HepG2 (cell line): ENCODE results near the gene THRB. TPM values are rescaled to one million over a fixed set of nuclear protein-coding genes. Genes with fewer than 3 reads are reported as not detected.

Source experiments
- ARID3A ChIP-seq: IDR thresholded peaks from 2 replicates; pipeline ENCODE4 v1.6.1; 2012; ENCODE audit warnings: low read depth, low read length, improper control_type of control experiment
- ATF1 ChIP-seq: IDR thresholded peaks from 2 replicates; pipeline ENCODE4 v1.6.1; 2016; ENCODE audit warnings: mild to moderate bottlenecking, control low read depth
- KMT2A ChIP-seq: sonication (generic); formaldehyde crosslinking; IDR thresholded peaks from 2 replicates; pipeline ENCODE4 v1.4.0; 2020; ENCODE audit warnings: missing genetic modification reagents
- MED8 ChIP-seq: sonication (generic); formaldehyde crosslinking; IDR thresholded peaks from 2 replicates; pipeline ENCODE4 v1.8.1; 2023; ENCODE audit warnings: mild to moderate bottlenecking, missing genetic modification reagents; ENCODE audit not compliant: insufficient replicate concordance
- REST ChIP-seq, 2 experiments: IDR thresholded peaks; 2 replicates each; pipeline ENCODE4 v1.6.1; 2011 to 2012; ENCODE audit warnings: low read length in 2 of 2, borderline replicate concordance in 1 of 2, low read depth in 1 of 2, mild to moderate bottlenecking in 1 of 2, moderate library complexity in 1 of 2
- SIX1 ChIP-seq: sonication (generic); formaldehyde crosslinking; IDR thresholded peaks from 2 replicates; pipeline ENCODE4 v1.4.0; 2020; ENCODE audit warnings: missing genetic modification reagents, borderline replicate concordance
- XRCC5 ChIP-seq: fragments of 200-400 bp; formaldehyde crosslinking; optimal IDR thresholded peaks from 2 replicates; pipeline ENCODE3; 2017; ENCODE audit warnings: mild to moderate bottlenecking, low read length
- YY1 ChIP-seq: IDR thresholded peaks from 2 replicates; pipeline ENCODE4 v1.6.1; 2011; ENCODE audit warnings: low read length, low read depth, moderate library complexity, mild to moderate bottlenecking; ENCODE audit not compliant: insufficient read depth, insufficient replicate concordance
- ZMYM4 ChIP-seq: sonication (generic); formaldehyde crosslinking; IDR thresholded peaks from 2 replicates; pipeline ENCODE4 v1.8.1; 2023; ENCODE audit warnings: mild to moderate bottlenecking, missing genetic modification reagents
- ZNF142 ChIP-seq: sonication (generic); formaldehyde crosslinking; IDR thresholded peaks from 2 replicates; pipeline ENCODE4 v1.4.0; 2020; ENCODE audit warnings: missing genetic modification reagents
- ZNF558 ChIP-seq: sonication (generic); formaldehyde crosslinking; IDR thresholded peaks from 2 replicates; pipeline ENCODE4 v1.9.0; 2022; ENCODE audit warnings: mild to moderate bottlenecking, missing genetic modification reagents, borderline replicate concordance
- ZNF781 ChIP-seq: sonication (generic); formaldehyde crosslinking; IDR thresholded peaks from 2 replicates; pipeline ENCODE4 v1.5.1; 2020; ENCODE audit warnings: borderline replicate concordance, mild to moderate bottlenecking, missing genetic modification reagents; ENCODE audit errors: not compliant biosample characterization
- ZNF800 ChIP-seq: sonication (generic); formaldehyde crosslinking; IDR thresholded peaks from 2 replicates; pipeline ENCODE4 v1.4.0; 2020; ENCODE audit warnings: missing genetic modification reagents
- ZSCAN29 ChIP-seq: sonication (generic); formaldehyde crosslinking; conservative IDR thresholded peaks from 2 replicates; pipeline ENCODE4 v1.4.0; 2020; ENCODE audit warnings: mild to moderate bottlenecking, missing genetic modification reagents
- polyA plus RNA-seq, 8 experiments: library from polyadenylated mRNA; depleted of rRNA in 3 of 8; stranded (reverse) in 7 of 8; unstranded in 1 of 8; fragments of >200 nt; fragmentation: Illumina TruSeq in 4 of 8; extraction: Trizol in 4 of 8; gene quantifications; 2 replicates each; pipeline versions ENCODE4 v1.2.1 to v1.2.3, GENCODE V29; 2011 to 2016; ENCODE audit warnings: low read depth in 4 of 8, missing spikeins in 1 of 8, mixed read lengths in 1 of 8; ENCODE audit not compliant: insufficient read depth in 1 of 8
- total RNA-seq, 5 experiments: library from RNA; depleted of rRNA; stranded (reverse); fragments of >200 nt; fragmentation: Illumina TruSeq; extraction: Trizol; gene quantifications; 2 replicates each; pipeline ENCODE4 v1.2.3, GENCODE V29; 2016; ENCODE audit warnings: low read depth in 1 of 5

The THRB gene
- total and polyA plus RNA-seq, 2 of the 13 experiments (the other 11 are each of a cell fraction or from before 2014, with no cell fraction given), result 4.7 to 22.7 TPM

- TF ChIP-seq REST (IDR thresholded peaks at IDR 0.05; ENCODE audit: borderline replicate concordance in 1 of 2, low read depth in 1 of 2, low read length in 2 of 2) (0 out of 4 replicates have a peak, but pooled peaks of 1 of the 2 experiments have one; percentile 31), ZSCAN29 (0 out of 2 replicates have a peak, but pooled peaks have one; percentile 19), XRCC5 (peak; percentile 50), ZNF142 (peak; percentile 98), ZMYM4 (CRISPR knock-in tag) (0 out of 2 replicates have a peak, but pooled peaks have one; percentile 43), ZNF558 (CRISPR knock-in tag) (no peak), YY1 (peak; percentile 27), ATF1 (CRISPR knock-in tag) (no peak), KMT2A (CRISPR knock-in tag) (peak; percentile 88), ZNF800 (CRISPR knock-in tag) (0 out of 2 replicates have a peak, but pooled peaks have one; percentile 65), ZNF781 (CRISPR knock-in tag) (no peak), MED8 (CRISPR knock-in tag) (no peak), SIX1 (CRISPR knock-in tag) (no peak), ARID3A (no peak)
Observed at GRCh38 chr3:24493746-24494617, 668 bp downstream of the THRB start (continued).
